Naive thymus-derived CD4-positive, alpha-beta T cell (primary cell): ENCODE measurements around the gene TLE5. TPM values are rescaled to one million over a fixed set of nuclear protein-coding genes. Genes with fewer than 3 reads are reported as not detected.
A peak's percentile ranks its signal among the peaks of the same experiment; 100 is the strongest.
"Not testable (repeated sequence)": the region's sequence is repeated elsewhere in the genome, so short reads cannot be mapped to it uniquely, and the experiment has no call there.

Experiments used
- ATAC-seq: fragments of 150-1000 bp; cut with Tn5 transposase; 2 replicates; pipeline ENCODE4 v1.10.0; 2021; ENCODE audit warnings: mild to moderate bottlenecking, moderate library complexity
- CTCF ChIA-PET: fragments of 350-600 bp; sonication (Branson Sonifier 250); formaldehyde crosslinking; loops from one replicate; lab custom pipeline; 2021; ENCODE audit warnings: antibody characterized with exemption; lab: Charles Lee
- POLR2A ChIA-PET: fragments of 350-600 bp; sonication (Branson Sonifier 250); formaldehyde crosslinking; loops from one replicate; lab custom pipeline; 2021; ENCODE audit warnings: antibody characterized with exemption, inconsistent platforms; lab: Charles Lee
- DNase-seq, 9 donors: peaks; one replicate each; pipeline versions ENCODE4 v3.0.0 to v3.0.0-alpha.2; 2020 to 2022; ENCODE audit warnings: mixed read lengths in 1 of 9
- H3K27ac ChIP-seq: one replicate; pipeline ENCODE4 v1.7.0; 2013; ENCODE audit warnings: mild to moderate bottlenecking, low read depth, low read length, moderate library complexity
- H3K27me3 ChIP-seq, 2 donors: one replicate each; pipeline ENCODE4 v1.7.0; 2013; ENCODE audit warnings: low read length in 2 of 2, mild to moderate bottlenecking in 2 of 2, moderate library complexity in 2 of 2; ENCODE audit not compliant: control insufficient read depth in 2 of 2, insufficient read depth in 2 of 2
- H3K36me3 ChIP-seq, 3 experiments: 1 replicate in 2 of 3; 2 replicates in 1 of 3; pipeline ENCODE4 v1.7.0; 2013; ENCODE audit warnings: low read length in 3 of 3, mild to moderate bottlenecking in 3 of 3, moderate library complexity in 1 of 3; ENCODE audit not compliant: insufficient read depth in 3 of 3, control insufficient read depth in 2 of 3
- H3K4me1 ChIP-seq, 2 donors: one replicate each; pipeline ENCODE4 v1.7.0; 2013; ENCODE audit warnings: low read length in 2 of 2, mild to moderate bottlenecking in 2 of 2, moderate library complexity in 1 of 2; ENCODE audit not compliant: control insufficient read depth in 2 of 2, insufficient read depth in 2 of 2
- H3K4me3 ChIP-seq: 2 replicates; pipeline ENCODE4 v1.7.0; 2013; ENCODE audit warnings: mild to moderate bottlenecking, low read length
- H3K9me3 ChIP-seq, 3 experiments: 1 replicate in 2 of 3; 2 replicates in 1 of 3; pipeline ENCODE4 v1.7.0; 2013; ENCODE audit warnings: low read length in 3 of 3; ENCODE audit not compliant: control insufficient read depth in 2 of 3
- H3K27ac Mint-ChIP-seq, 9 donors: one replicate each; pipeline ENCODE4 v1.8.0; 2020 to 2022; ENCODE audit warnings: mixed read lengths in 9 of 9, mild to moderate bottlenecking in 8 of 9, moderate library complexity in 5 of 9, inconsistent platforms in 2 of 9
- H3K27me3 Mint-ChIP-seq, 5 donors: one replicate each; pipeline ENCODE4 v1.8.0; 2021 to 2022; ENCODE audit warnings: mixed read lengths in 5 of 5, mild to moderate bottlenecking in 1 of 5
- H3K36me3 Mint-ChIP-seq, 5 donors: one replicate each; pipeline ENCODE4 v1.8.0; 2020 to 2022; ENCODE audit warnings: mixed read lengths in 5 of 5, mild to moderate bottlenecking in 3 of 5, inconsistent platforms in 1 of 5
- H3K4me1 Mint-ChIP-seq, 7 donors: one replicate each; pipeline ENCODE4 v1.8.0; 2020 to 2022; ENCODE audit warnings: mixed read lengths in 7 of 7, mild to moderate bottlenecking in 3 of 7, inconsistent platforms in 1 of 7
- H3K4me3 Mint-ChIP-seq, 10 donors: one replicate each; pipeline ENCODE4 v1.8.0; 2020 to 2022; ENCODE audit warnings: mild to moderate bottlenecking in 10 of 10, mixed read lengths in 10 of 10, moderate library complexity in 6 of 10, inconsistent platforms in 2 of 10
- H3K9me3 Mint-ChIP-seq, 11 donors: one replicate each; pipeline ENCODE4 v1.8.0; 2020 to 2022; ENCODE audit warnings: mixed read lengths in 11 of 11, mild to moderate bottlenecking in 4 of 11, inconsistent platforms in 1 of 11, moderate library complexity in 1 of 11
- intact Hi-C, 2 donors: fragments of 100-400 bp; cut with micrococcal nuclease; formaldehyde crosslinking; loops; one replicate each; pipeline ENCODE4 v1.15.1; 2023
- polyA plus RNA-seq, 2 donors: library from polyadenylated mRNA; unstranded; fragments of 300-500 nt; fragmentation: Illumina TruSeq; gene quantifications; one replicate each; pipeline ENCODE4 v1.2.3, GENCODE V29; 2021
- total RNA-seq, 6 experiments: library from RNA in 5 of 6; stranded (reverse) in 5 of 6; gene quantifications; 1 replicate in 5 of 6; 2 replicates in 1 of 6; pipeline ENCODE4 v1.2.3 and lab custom pipeline; 2021 to 2026

Gene TLE5
- total and polyA plus RNA-seq, 7 experiments from 2014 or later = 643 to 1,102 (median 755) TPM

DNA sequence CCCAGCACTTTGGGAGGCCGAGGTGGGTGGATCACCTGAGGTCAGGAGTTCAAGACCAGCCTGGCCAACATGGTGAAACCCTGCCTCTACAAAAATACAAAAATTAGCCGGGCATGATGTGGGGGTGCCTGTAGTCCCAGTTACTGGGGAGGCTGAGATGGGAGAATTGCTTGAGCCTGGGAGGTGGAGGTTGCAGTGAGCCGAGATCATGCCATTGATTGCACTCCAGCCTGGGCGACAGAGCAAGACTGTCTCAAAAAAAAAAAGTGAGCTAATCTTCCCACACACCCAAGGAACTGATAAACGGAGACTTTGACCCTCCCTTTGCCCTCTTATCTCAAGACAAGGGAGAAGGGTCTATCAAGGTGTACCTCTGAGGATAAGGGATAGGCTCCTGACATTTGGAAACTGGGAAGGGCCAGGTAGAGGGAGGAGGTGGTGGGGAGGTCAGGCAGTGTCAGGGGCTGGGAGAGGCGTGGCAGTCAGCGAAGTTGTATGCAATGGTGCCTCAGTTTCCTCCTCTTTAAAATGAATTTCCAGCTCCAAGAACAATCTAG, 27.1 kb upstream of the TLE5 start:
- intact Hi-C loops, H3K4me1 ChIP-seq, H3K36me3 ChIP-seq, H3K4me3 Mint-ChIP-seq, ATAC-seq, H3K27me3 ChIP-seq, H3K9me3 Mint-ChIP-seq, H3K4me3 ChIP-seq, H3K36me3 Mint-ChIP-seq, H3K4me1 Mint-ChIP-seq, DNase-seq, H3K27ac ChIP-seq, H3K9me3 ChIP-seq: not testable (repeated sequence)
- Mint-ChIP-seq H3K27me3 (peaks cover 0 to 17% (median 0%) of the 10 kb centered on the region in 5 donors), H3K27ac (peak overlapping the region in 1 of 9 donors; percentile 62)
- ChIA-PET CTCF (interaction anchor here (2.8 kb wide), 1 partner anchor 15 kb away, joined by 14 read pairs; no protein-coding TSS in a partner anchor), POLR2A (interaction anchor here (0.7 to 0.9 kb wide), 2 partner anchors 37 to 166 kb away, joined by 3 to 4 read pairs; no protein-coding TSS in a partner anchor)

GRCh38 chr19:3087769-3088168, 25.5 kb upstream of the TLE5 start:
- intact Hi-C loops = no loop called here
- H3K4me1 ChIP-seq = no peaks in the 10 kb centered on the region
- POLR2A ChIA-PET = interaction anchor here (1.0 kb wide), 1 partner anchor 137 kb away, joined by 3 read pairs; no protein-coding TSS in a partner anchor
- ATAC-seq = no peak
- DNase-seq = no peak
- no peaks in the 10 kb centered on the region for H3K9me3 Mint-ChIP-seq
- no peaks in the 10 kb centered on the region for H3K36me3 ChIP-seq
- H3K27ac ChIP-seq = no peak overlapping the region
- H3K27ac Mint-ChIP-seq = no peak overlapping the region
- no peak overlapping the region for H3K4me3 Mint-ChIP-seq
- H3K4me1 Mint-ChIP-seq = no peaks in the 10 kb centered on the region
- no peaks in the 10 kb centered on the region for H3K36me3 Mint-ChIP-seq
- H3K27me3 ChIP-seq = no peaks in the 10 kb centered on the region
- peaks cover 0 to 14% (median 0%) of the 10 kb centered on the region in 5 donors for H3K27me3 Mint-ChIP-seq
- H3K4me3 ChIP-seq = no peak overlapping the region
- CTCF ChIA-PET = interaction anchor here (1.2 to 2.8 kb wide), 2 partner anchors 12 to 17 kb away, joined by 5 to 14 read pairs; no protein-coding TSS in a partner anchor
- no peaks in the 10 kb centered on the region for H3K9me3 ChIP-seq

DNA sequence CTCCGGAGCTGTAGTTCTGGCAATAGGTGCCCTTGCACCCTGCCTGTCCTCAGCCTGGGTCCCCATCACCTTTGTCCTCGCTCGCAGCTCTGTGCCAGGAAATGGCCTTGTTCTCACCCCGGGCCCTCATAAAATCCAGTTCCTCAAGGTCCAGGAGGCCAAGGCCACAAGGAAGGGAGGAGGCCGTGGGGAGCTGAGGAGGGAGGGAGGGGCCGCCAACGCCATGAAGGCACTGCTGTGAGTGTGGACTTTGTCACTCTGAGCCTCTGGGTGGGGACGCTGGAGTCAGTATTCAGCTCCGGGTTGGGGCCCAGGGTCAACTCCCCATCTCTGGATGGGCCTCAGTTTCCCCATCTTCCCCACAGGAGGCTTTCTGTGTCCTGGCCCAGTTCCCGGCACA, 22.6 kb upstream of the TLE5 start:
- Histone ChIP-seq H3K9me3 (no peaks in the 10 kb centered on the region), H3K27ac (no peak overlapping the region), H3K4me3 (no peak overlapping the region), H3K36me3 (no peaks in the 10 kb centered on the region), H3K27me3 (no peaks in the 10 kb centered on the region), H3K4me1 (no peaks in the 10 kb centered on the region)
- no peak overlapping the region for H3K27ac Mint-ChIP-seq
- H3K36me3 Mint-ChIP-seq = no peaks in the 10 kb centered on the region
- ATAC-seq (no peak), DNase-seq (no peak)
- H3K27me3 Mint-ChIP-seq = peaks cover 0 to 4% (median 0%) of the 10 kb centered on the region in 5 donors
- intact Hi-C loops = no loop called here
- H3K4me3 Mint-ChIP-seq = no peak overlapping the region
- CTCF ChIA-PET = interaction anchor here (1.8 kb wide), 1 partner anchor 9 kb away, joined by 4 read pairs; no protein-coding TSS in a partner anchor
- H3K4me1 Mint-ChIP-seq = no peaks in the 10 kb centered on the region
- no peaks in the 10 kb centered on the region for H3K9me3 Mint-ChIP-seq
- POLR2A ChIA-PET = interaction anchor here (0.8 to 1.4 kb wide), 2 partner anchors 49 to 134 kb away, joined by 3 read pairs; no protein-coding TSS in a partner anchor

DNA sequence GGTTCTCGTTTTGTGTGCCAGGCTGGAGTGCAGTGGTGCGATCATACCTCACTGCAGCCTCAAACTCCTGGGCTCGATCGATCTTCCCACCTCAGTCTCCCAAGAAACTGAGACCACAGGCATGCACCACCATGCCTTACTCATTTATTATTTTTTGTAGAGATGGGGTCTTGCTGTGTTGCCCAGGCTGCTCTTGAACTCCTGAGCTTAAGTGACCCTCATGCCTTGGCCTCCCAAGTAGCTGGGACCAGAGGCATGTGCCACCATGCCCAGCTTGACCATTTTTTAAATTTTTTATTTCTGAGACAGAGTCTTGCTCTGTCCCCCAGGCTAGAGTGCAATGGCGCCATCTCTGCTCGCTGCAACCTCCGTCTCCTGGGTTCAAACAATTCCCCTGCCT, 21.7 kb upstream of the TLE5 start:
- no peak overlapping the region for H3K27ac Mint-ChIP-seq
- H3K36me3 Mint-ChIP-seq = no peaks in the 10 kb centered on the region

GRCh38 chr19:3082331-3082730, 20.0 kb upstream of the TLE5 start:
- ATAC-seq = no peak
- Histone ChIP-seq H3K4me3 (no peak overlapping the region), H3K4me1 (no peaks in the 10 kb centered on the region), H3K27me3 (no peaks in the 10 kb centered on the region), H3K27ac (no peak overlapping the region), H3K36me3 (no peaks in the 10 kb centered on the region), H3K9me3 (no peaks in the 10 kb centered on the region)
- H3K4me1 Mint-ChIP-seq = no peaks in the 10 kb centered on the region
- H3K4me3 Mint-ChIP-seq = no peak overlapping the region
- CTCF ChIA-PET = interaction anchor here (8.5 kb wide), 1 partner anchor 21 kb away, joined by 110 read pairs; no protein-coding TSS in a partner anchor
- peaks cover 0 to 5% (median 0%) of the 10 kb centered on the region in 5 donors for H3K27me3 Mint-ChIP-seq
- no peaks in the 10 kb centered on the region for H3K9me3 Mint-ChIP-seq
- no peak for DNase-seq
- no peaks in the 10 kb centered on the region for H3K36me3 Mint-ChIP-seq
- POLR2A ChIA-PET = interaction anchor here (0.7 kb wide), 1 partner anchor 9 kb away, joined by 3 read pairs; no protein-coding TSS in a partner anchor
- no peak overlapping the region for H3K27ac Mint-ChIP-seq
- intact Hi-C loops = no loop called here

More for the DNA sequence above, 21.7 kb upstream of the TLE5 start:
- Histone ChIP-seq H3K9me3 (no peaks in the 10 kb centered on the region), H3K4me3 (no peak overlapping the region), H3K27me3 (no peaks in the 10 kb centered on the region), H3K4me1 (no peaks in the 10 kb centered on the region), H3K36me3 (no peaks in the 10 kb centered on the region), H3K27ac (no peak overlapping the region)
- Mint-ChIP-seq H3K27me3 (peaks cover 0 to 7% (median 0%) of the 10 kb centered on the region in 5 donors), H3K4me1 (no peaks in the 10 kb centered on the region), H3K4me3 (no peak overlapping the region), H3K9me3 (no peaks in the 10 kb centered on the region)
- CTCF ChIA-PET = interaction anchor here (0.6 to 0.7 kb wide), 2 partner anchors 8 to 125 kb away, joined by 3 to 4 read pairs; no protein-coding TSS in a partner anchor
- POLR2A ChIA-PET = interaction anchor here (1.4 kb wide), 1 partner anchor 133 kb away, joined by 3 read pairs; no protein-coding TSS in a partner anchor
- intact Hi-C loops = no loop called here
- no peak for DNase-seq
- no peak for ATAC-seq

GRCh38 chr19:3080286-3080685, 18.0 kb upstream of the TLE5 start:
- Mint-ChIP-seq H3K27me3 (peaks cover 0 to 5% (median 0%) of the 10 kb centered on the region in 5 donors), H3K4me3 (no peak overlapping the region), H3K4me1 (peaks cover 0 to 10% (median 4%) of the 10 kb centered on the region in 7 donors), H3K36me3 (no peaks in the 10 kb centered on the region), H3K9me3 (no peaks in the 10 kb centered on the region), H3K27ac (no peak overlapping the region)
- no peaks in the 10 kb centered on the region for H3K36me3 ChIP-seq
- no peaks in the 10 kb centered on the region for H3K27me3 ChIP-seq
- H3K4me1 ChIP-seq = peaks cover 0 to 9% of the 10 kb centered on the region in 2 donors
- DNase-seq (no peak), ATAC-seq (no peak)
- no peak overlapping the region for H3K27ac ChIP-seq
- ChIA-PET POLR2A (interaction anchor here (1.4 kb wide), 1 partner anchor 18 kb away, joined by 4 read pairs; no protein-coding TSS in a partner anchor), CTCF (interaction anchor here (8.5 kb wide), 1 partner anchor 23 kb away, joined by 110 read pairs; no protein-coding TSS in a partner anchor)
- intact Hi-C loops = no loop called here
- H3K9me3 ChIP-seq = no peaks in the 10 kb centered on the region
- no peak overlapping the region for H3K4me3 ChIP-seq
